Activated T-cell treated with anti-CD3 and anti-CD28 coated beads for 1 hour (primary cell): Measurements from ENCODE around the gene NGLY1.

Experiments used
- DNase-seq: peaks from one replicate; pipeline ENCODE4 v3.0.0-alpha.2; 2020; ENCODE audit warnings: low read depth

Gene NGLY1

GRCh38 chr3:25707268-25707926, 75.8 kb downstream of the NGLY1 start:
- DNase-seq, result no peak

GRCh38 chr3:25706213-25706612, 77.0 kb downstream of the NGLY1 start:
- no peak for DNase-seq

- no peak for DNase-seq
Measured at GRCh38 chr3:25697553-25697952, 85.7 kb downstream of the NGLY1 start.

- DNase-seq, result no peak
Measured at GRCh38 chr3:25695731-25696420, 87.4 kb downstream of the NGLY1 start.

- no peak for DNase-seq
Measured at GRCh38 chr3:25693238-25693637, 90.0 kb downstream of the NGLY1 start.

- no peak for DNase-seq
Measured at GRCh38 chr3:25692341-25692740, 90.9 kb downstream of the NGLY1 start.

- no peak for DNase-seq
Measured at GRCh38 chr3:25690768-25691533, 92.3 kb downstream of the NGLY1 start.

GRCh38 chr3:25689226-25689625, 94.0 kb downstream of the NGLY1 start:
- DNase-seq, result no peak

- no peak for DNase-seq
Measured at GRCh38 chr3:25687742-25688141, 95.5 kb downstream of the NGLY1 start.

- DNase-seq, result no peak
Measured at GRCh38 chr3:25686766-25687165, 96.5 kb downstream of the NGLY1 start.

- no peak for DNase-seq
Measured at GRCh38 chr3:25683882-25684281, 99.4 kb downstream of the NGLY1 start.

- no peak for DNase-seq
Measured at GRCh38 chr3:25683410-25683809, 99.8 kb downstream of the NGLY1 start.

- no peak for DNase-seq
Measured at GRCh38 chr3:25679642-25680302, 103.5 kb downstream of the NGLY1 start.

- no peak for DNase-seq
Measured at GRCh38 chr3:25679166-25679565, 104.1 kb downstream of the NGLY1 start.

- no peak for DNase-seq
Measured at GRCh38 chr3:25678581-25678980, 104.7 kb downstream of the NGLY1 start.

GRCh38 chr3:25677121-25677520, 106.1 kb downstream of the NGLY1 start:
- DNase-seq, result no peak

GRCh38 chr3:25674670-25675069, 108.6 kb downstream of the NGLY1 start:
- DNase-seq, result no peak

- DNase-seq, result no peak
Measured at GRCh38 chr3:25673738-25674298, 109.4 kb downstream of the NGLY1 start.
